K562 (cell line): ENCODE measurements around the gene B4GALNT2. TPM values are rescaled to one million over a fixed set of nuclear protein-coding genes. Genes with fewer than 3 reads are reported as not detected.

Source experiments
- ATAC-seq: fragments of 200-7000 bp; cut with Tn5 transposase; 3 replicates; pipeline ENCODE4 v1.9.1; 2020; ENCODE audit warnings: moderate library complexity
- BruUV-seq: library from RNA; stranded (reverse); fragments of 400-500 nt; replicated peaks from 2 replicates; lab custom pipeline; 2021; lab: Mats Ljungman, UMichigan
- CTCF ChIA-PET: fragments of 300-600 bp; formaldehyde crosslinking; extraction: SDS; loops from one replicate; lab custom pipeline; 2021; ENCODE audit warnings: low intra/inter-chr PET ratio; lab: Yijun Ruan, JAX
- POLR2A ChIA-PET: fragments of 300-600, 350-650 bp; sonication (Branson Sonifier 250); formaldehyde crosslinking; extraction: SDS; loops from one replicate; lab custom pipeline; 2021; ENCODE audit warnings: antibody characterized with exemption, inconsistent platforms; lab: Yijun Ruan, JAX
- DNase-seq, 4 experiments: peaks; one replicate each; pipeline versions ENCODE4 v3.0.0 to v3.0.0-alpha.2; 2011 to 2018; ENCODE audit warnings: low spot score in 3 of 4, mixed read lengths in 3 of 4; ENCODE audit errors: extremely low read depth in 1 of 4
- FAIRE-seq: peaks from 2 replicates; lab custom pipeline; 2011; peaks lifted over from hg19 to GRCh38; lab: Jason Lieb, UNC
- H2AFZ ChIP-seq: 2 replicates; pipeline ENCODE4 v1.6.0; 2011; ENCODE audit warnings: low read depth, low read length, control low read depth, inconsistent platforms
- H3K27ac ChIP-seq: fragments of 200-600 bp; 3 replicates; pipeline ENCODE4 v1.8.0; 2011; ENCODE audit warnings: low read depth, mild to moderate bottlenecking, control low read depth, inconsistent platforms, low read length, moderate library complexity, mixed read lengths; ENCODE audit errors: extremely low read depth
- H3K27me3 ChIP-seq, 2 experiments: fragments of 300-600 bp in 1 of 2; 2 replicates in 1 of 2; 3 replicates in 1 of 2; pipeline versions ENCODE4 v1.6.0 to v1.8.0; 2011; ENCODE audit warnings: inconsistent platforms in 2 of 2, low read length in 2 of 2, mild to moderate bottlenecking in 1 of 2, mixed read lengths in 1 of 2, moderate library complexity in 1 of 2; ENCODE audit not compliant: control insufficient read depth in 2 of 2, insufficient read depth in 2 of 2
- H3K36me3 ChIP-seq: fragments of 300-600 bp; 3 replicates; pipeline ENCODE4 v1.8.0; 2011; ENCODE audit warnings: mild to moderate bottlenecking, low read length, inconsistent platforms; ENCODE audit not compliant: control insufficient read depth, insufficient read depth
- H3K4me1 ChIP-seq, 2 experiments: fragments of 200-600 bp in 1 of 2; replicated peaks in 1 of 2; 2 replicates in 1 of 2; 3 replicates in 1 of 2; pipeline versions ENCODE4 v1.5.1 to v1.8.0; 2011; ENCODE audit warnings: inconsistent platforms in 2 of 2, low read length in 2 of 2, mild to moderate bottlenecking in 1 of 2, mixed read lengths in 1 of 2, moderate library complexity in 1 of 2; ENCODE audit not compliant: control insufficient read depth in 2 of 2, insufficient read depth in 2 of 2
- H3K4me2 ChIP-seq: 2 replicates; pipeline ENCODE4 v1.6.1; 2011; ENCODE audit warnings: low read length, control low read depth, inconsistent platforms, mixed read lengths; ENCODE audit not compliant: insufficient read depth
- H3K4me3 ChIP-seq: fragments of 200-600 bp; sonication (generic), shearing (Covaris generic); 2 replicates; pipeline ENCODE4 v1.5.1; 2016; ENCODE audit warnings: control low read depth, inconsistent platforms
- H3K79me2 ChIP-seq: fragments of 200-600 bp; 3 replicates; pipeline ENCODE4 v1.8.0; 2011; ENCODE audit warnings: low read length, inconsistent platforms; ENCODE audit not compliant: control insufficient read depth, insufficient read depth
- H3K9ac ChIP-seq, 2 experiments: 2 replicates each; pipeline versions ENCODE4 v1.6.0 to v1.6.1; 2011; ENCODE audit warnings: low read depth in 2 of 2, low read length in 2 of 2, control low read depth in 1 of 2, inconsistent platforms in 1 of 2, mild to moderate bottlenecking in 1 of 2, mixed read lengths in 1 of 2; ENCODE audit not compliant: insufficient read depth in 1 of 2
- H3K9me1 ChIP-seq: one replicate; pipeline ENCODE4 v1.6.0; 2011; ENCODE audit warnings: inconsistent platforms, mild to moderate bottlenecking, low read length, moderate library complexity; ENCODE audit not compliant: control insufficient read depth, insufficient read depth
- H3K9me3 ChIP-seq: replicated peaks from 2 replicates; pipeline ENCODE4 v1.5.1; 2011; ENCODE audit warnings: low read depth, low read length, inconsistent platforms; ENCODE audit not compliant: control insufficient read depth, insufficient read depth
- H4K20me1 ChIP-seq: replicated peaks from 2 replicates; pipeline ENCODE4 v1.6.1; 2011; ENCODE audit warnings: low read length, inconsistent platforms, mixed read lengths; ENCODE audit not compliant: control insufficient read depth, insufficient read depth
- CBFA2T3 ChIP-seq: fragments of 450-650 bp; IDR thresholded peaks from 2 replicates; pipeline ENCODE4 v1.6.1; 2017
- CC2D1A ChIP-seq: fragments of 450-650 bp; IDR thresholded peaks from 2 replicates; pipeline ENCODE4 v1.6.1; 2017; ENCODE audit warnings: mild to moderate bottlenecking
- CTBP1 ChIP-seq: fragments of 450-650 bp; IDR thresholded peaks from 2 replicates; pipeline ENCODE4 v1.6.1; 2016; ENCODE audit warnings: borderline replicate concordance
- ESRRB ChIP-seq: fragments of 250-450 bp; sonication (Bioruptor Pico); IDR thresholded peaks from 2 replicates; pipeline ENCODE4 v1.5.0; 2020; ENCODE audit warnings: mild to moderate bottlenecking, moderate library complexity, borderline replicate concordance
- ETS1 ChIP-seq: conservative IDR thresholded peaks from 2 replicates; pipeline ENCODE4 v1.6.1; 2011; ENCODE audit warnings: low read depth, mild to moderate bottlenecking, low read length; ENCODE audit not compliant: control insufficient read depth
- HLTF ChIP-seq: fragments of 450-650 bp; IDR thresholded peaks from 2 replicates; pipeline ENCODE4 v1.6.1; 2016
- MED1 ChIP-seq: sonication (generic); formaldehyde crosslinking; IDR thresholded peaks from 2 replicates; pipeline ENCODE4 v1.8.1; 2023; ENCODE audit warnings: missing genetic modification reagents, borderline replicate concordance
- MNT ChIP-seq, 2 experiments: fragments of 450-650 bp; conservative IDR thresholded peaks; 2 replicates each; pipeline ENCODE4 v1.6.1; 2017; ENCODE audit warnings: mild to moderate bottlenecking in 2 of 2, moderate library complexity in 2 of 2
- PHF8 ChIP-seq: fragments of 200-600 bp; sonication (generic); IDR thresholded peaks from 2 replicates; pipeline ENCODE4 v1.6.1; 2012; ENCODE audit warnings: mixed run types, mild to moderate bottlenecking, inconsistent platforms, low read length, moderate library complexity, borderline replicate concordance
- SAFB2 ChIP-seq: fragments of 200-400 bp; formaldehyde crosslinking; IDR thresholded peaks from 2 replicates; pipeline ENCODE4 v1.6.1; 2018; ENCODE audit warnings: borderline replicate concordance, low read length, low read depth, moderate library complexity; ENCODE audit not compliant: severe bottlenecking
- SUPT5H ChIP-seq: fragments of 450-650 bp; IDR thresholded peaks from 2 replicates; pipeline ENCODE4 v1.6.1; 2016
- TCF3 ChIP-seq: sonication (generic); formaldehyde crosslinking; IDR thresholded peaks from 2 replicates; pipeline ENCODE4 v1.4.0; 2020; ENCODE audit warnings: mild to moderate bottlenecking, missing genetic modification reagents
- ZFP36 ChIP-seq: fragments of 150-350 bp; IDR thresholded peaks from 2 replicates; pipeline ENCODE4 v1.6.1; 2018; ENCODE audit warnings: low read length, low read depth; ENCODE audit not compliant: partially characterized antibody
- ZFX ChIP-seq: sonication (generic); formaldehyde crosslinking; IDR thresholded peaks from 2 replicates; pipeline ENCODE4 v1.8.0; 2022; ENCODE audit warnings: mild to moderate bottlenecking, missing genetic modification reagents, moderate library complexity
- ZNF133 ChIP-seq: fragments of 250-450 bp; sonication (Bioruptor Pico); IDR thresholded peaks from 2 replicates; pipeline ENCODE4 v1.4.0; 2020; ENCODE audit warnings: mild to moderate bottlenecking
- ZNF584 ChIP-seq: fragments of 200-800 bp; sonication (Bioruptor generic); IDR thresholded peaks from 2 replicates; pipeline ENCODE4 v1.6.1; 2016; ENCODE audit warnings: low read depth, mild to moderate bottlenecking, missing genetic modification characterization, missing compliant biosample characterization
- WGBS: fragments of 100-300 bp; shearing (Covaris generic); methylation state at CpG from one replicate; pipeline ENCODE4 v1.1.6; 2016; ENCODE audit warnings: low coverage, mixed read lengths; ENCODE audit not compliant: insufficient coverage; ENCODE audit errors: missing lambda C conversion rate; 5-methylcytosine and 5-hydroxymethylcytosine counted together
- in situ Hi-C: fragments of 300-500 bp; cut with MboI; formaldehyde crosslinking; loops from 4 replicates; pipeline ENCODE4 v1.15.0; 2018; ENCODE audit warnings: inconsistent platforms, mixed read lengths
- intact Hi-C: fragments of 100-400 bp; cut with micrococcal nuclease; formaldehyde crosslinking; loops from 2 replicates; pipeline ENCODE4 v1.14.2; 2022
- polyA plus RNA-seq, 8 experiments: library from polyadenylated mRNA; depleted of rRNA in 4 of 8; stranded (reverse) in 5 of 8; unstranded in 3 of 8; fragments of >200 nt; fragmentation: Nextera tagmentation in 2 of 8; fragmentation: Illumina TruSeq in 1 of 8; extraction: Ambion mirVana in 2 of 8; extraction: Trizol in 1 of 8; gene quantifications; 2 replicates each; pipeline versions ENCODE4 v1.2.1 to v1.2.3, GENCODE V29; 2011 to 2014; ENCODE audit warnings: inconsistent platforms in 1 of 8, missing spikeins in 1 of 8
- total RNA-seq, 7 experiments: library from RNA; depleted of rRNA in 6 of 7; stranded (reverse); fragments of >200 nt in 6 of 7; fragmentation: Illumina TruSeq in 2 of 7; extraction: Trizol in 2 of 7; gene quantifications; 2 replicates each; pipeline versions ENCODE4 v1.2.1 to v1.2.3, GENCODE V29; 2011 to 2021; ENCODE audit warnings: low replicate concordance in 1 of 7

The B4GALNT2 gene
- total and polyA plus RNA-seq, 9 of the 15 experiments (the other 6 are each of a cell fraction or from before 2014, with no cell fraction given) = not detected

GRCh38 chr17:49121696-49122292 is 10.8 kb upstream of the B4GALNT2 start:
- POLR2A ChIA-PET = interaction anchor here (0.8 to 1.2 kb wide), 3 partner anchors 9 to 23 kb away, joined by 3 to 4 read pairs (median 3); no protein-coding TSS in a partner anchor
- no peak for ATAC-seq
- WGBS = 2% methylated on average over 6 of the region's 6 CpGs

GRCh38 chr17:49122566-49122965 is 10.0 kb upstream of the B4GALNT2 start:
- ATAC-seq (no peak), FAIRE-seq (no peak), DNase-seq (no peak)
- Histone ChIP-seq H3K4me3 (no peak overlapping the region), H3K9me3 (peaks cover 3% of the 10 kb centered on the region; the same call in 1 of the 2 replicates), H3K9ac (no peak overlapping the region), H2AFZ (no peak overlapping the region), H3K36me3 (no peaks in the 10 kb centered on the region), H3K4me1 (no peaks in the 10 kb centered on the region), H3K79me2 (no peaks in the 10 kb centered on the region), H3K9me1 (no peaks in the 10 kb centered on the region), H4K20me1 (no peaks in the 10 kb centered on the region), H3K27me3 (peaks cover 0 to 4% of the 10 kb centered on the region in 2 experiments; a peak in 1 of 5 replicates), H3K4me2 (no peak overlapping the region), H3K27ac (no peak overlapping the region)
- in situ Hi-C loops = no loop called here
- intact Hi-C loops = no loop called here
- ChIA-PET POLR2A (no interaction called here), CTCF (no interaction called here)
- no TSS peak for BruUV-seq
- 1% methylated on average over 4 of the region's 4 CpGs for WGBS
- TF ChIP-seq ZNF133 (CRISPR knock-in tag) (no peak), ZNF584 (CRISPR knock-in tag) (no peak), TCF3 (CRISPR knock-in tag) (no peak), CTBP1 (no peak), SAFB2 (no peak), PHF8 (no peak), MNT (conservative IDR thresholded peaks at IDR 0.05) (no peak), CC2D1A (no peak), ZFP36 (no peak), ETS1 (no peak), ZFX (CRISPR knock-in tag) (no peak), MED1 (CRISPR knock-in tag) (no peak)

More at GRCh38 chr17:49121696-49122292, 10.8 kb upstream of the B4GALNT2 start:
- intact Hi-C loops = no loop called here
- in situ Hi-C loops = no loop called here
- BruUV-seq = no TSS peak
- no peak overlapping the region for H3K9ac ChIP-seq
- H3K9me1 ChIP-seq = no peaks in the 10 kb centered on the region
- no peak overlapping the region for H2AFZ ChIP-seq
- H3K27ac ChIP-seq = no peak overlapping the region
- H3K9me3 ChIP-seq = peaks cover 3% of the 10 kb centered on the region; the same call in 1 of the 2 replicates
- no peak overlapping the region for H3K4me3 ChIP-seq
- no peaks in the 10 kb centered on the region for H3K36me3 ChIP-seq
- no peaks in the 10 kb centered on the region for H3K79me2 ChIP-seq
- peaks cover 0 to 4% of the 10 kb centered on the region in 2 experiments; a peak in 1 of 5 replicates for H3K27me3 ChIP-seq
- H3K4me1 ChIP-seq = no peaks in the 10 kb centered on the region
- no peak overlapping the region for H3K4me2 ChIP-seq
- CTCF ChIA-PET = no interaction called here
- TF ChIP-seq SUPT5H (no peak), ESRRB (CRISPR knock-in tag) (no peak), HLTF (peak; percentile 94), CBFA2T3 (peak; percentile 43)
- DNase-seq (no peak), FAIRE-seq (no peak)
- no peaks in the 10 kb centered on the region for H4K20me1 ChIP-seq
